Measurements from ENCODE around the gene DGLUCY.

DNA sequence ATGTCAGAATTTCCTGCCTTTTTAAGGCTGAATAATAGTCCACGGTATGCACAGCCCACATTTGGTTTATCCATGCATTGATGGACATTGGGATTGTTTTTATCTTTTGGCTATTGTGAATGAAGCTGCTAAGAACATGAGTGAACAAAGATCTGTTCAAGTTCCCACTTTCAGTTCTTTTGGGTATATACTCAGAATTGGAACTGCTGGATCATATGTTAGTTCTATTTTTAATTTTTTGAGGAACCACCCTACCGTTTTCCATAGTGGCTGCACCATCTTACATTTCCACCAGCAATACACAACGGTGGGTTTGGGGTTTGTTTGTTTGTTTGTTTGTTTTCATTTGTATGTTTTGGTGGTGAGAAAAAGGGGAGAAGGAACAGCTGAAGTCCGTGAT, 124.2 kb downstream of the DGLUCY start:
- TF ChIP-seq, protein P1, sequence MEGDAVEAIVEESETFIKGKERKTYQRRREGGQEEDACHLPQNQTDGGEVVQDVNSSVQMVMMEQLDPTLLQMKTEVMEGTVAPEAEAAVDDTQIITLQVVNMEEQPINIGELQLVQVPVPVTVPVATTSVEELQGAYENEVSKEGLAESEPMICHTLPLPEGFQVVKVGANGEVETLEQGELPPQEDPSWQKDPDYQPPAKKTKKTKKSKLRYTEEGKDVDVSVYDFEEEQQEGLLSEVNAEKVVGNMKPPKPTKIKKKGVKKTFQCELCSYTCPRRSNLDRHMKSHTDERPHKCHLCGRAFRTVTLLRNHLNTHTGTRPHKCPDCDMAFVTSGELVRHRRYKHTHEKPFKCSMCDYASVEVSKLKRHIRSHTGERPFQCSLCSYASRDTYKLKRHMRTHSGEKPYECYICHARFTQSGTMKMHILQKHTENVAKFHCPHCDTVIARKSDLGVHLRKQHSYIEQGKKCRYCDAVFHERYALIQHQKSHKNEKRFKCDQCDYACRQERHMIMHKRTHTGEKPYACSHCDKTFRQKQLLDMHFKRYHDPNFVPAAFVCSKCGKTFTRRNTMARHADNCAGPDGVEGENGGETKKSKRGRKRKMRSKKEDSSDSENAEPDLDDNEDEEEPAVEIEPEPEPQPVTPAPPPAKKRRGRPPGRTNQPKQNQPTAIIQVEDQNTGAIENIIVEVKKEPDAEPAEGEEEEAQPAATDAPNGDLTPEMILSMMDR (IDR thresholded peaks at IDR 0.05; ENCODE audit: insufficient read depth, low read depth, low read length): no peak
- TF ChIP-seq EZH2 (IDR thresholded peaks at IDR 0.05; ENCODE audit: insufficient read depth, low read length): no peak
